ENCODE results near the gene SCGN.

The SCGN gene

DNA sequence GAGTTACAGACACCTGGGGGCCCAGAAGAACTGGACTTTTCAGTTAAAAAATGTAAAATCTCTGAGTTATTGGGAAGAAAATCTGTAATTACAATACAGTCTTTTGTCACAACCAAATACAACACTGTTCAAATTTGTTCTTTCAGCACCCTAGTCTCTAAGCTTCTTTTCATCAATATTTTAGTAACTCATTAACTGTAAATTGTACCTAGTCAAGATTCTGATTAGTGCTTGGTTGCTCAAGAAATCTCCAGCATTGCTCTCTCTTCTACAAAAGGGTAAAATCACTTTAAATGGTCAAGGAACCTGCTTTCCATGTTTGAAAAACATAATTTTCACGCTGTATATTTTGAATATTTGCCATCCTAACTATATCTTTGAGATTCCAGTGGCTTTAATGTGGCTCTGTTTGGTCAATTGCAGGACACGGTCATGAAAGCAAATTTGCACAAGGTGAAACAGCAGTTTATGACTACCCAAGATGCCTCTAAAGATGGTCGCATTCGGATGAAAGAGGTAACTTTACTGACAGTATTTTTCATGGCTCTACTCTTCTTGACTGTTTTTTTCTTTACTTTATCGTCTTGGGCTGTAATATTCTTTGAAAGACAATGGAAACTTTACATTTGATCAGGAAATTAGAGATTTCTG lies 9.2 kb downstream of the SCGN start:
- DNase-seq (ENCODE audit: low read depth): no peak
- no peak for TF ChIP-seq CTCF (IDR thresholded peaks at IDR 0.05; ENCODE audit: insufficient read depth, low read depth, low read length, missing control alignments)
- H3K4me3 ChIP-seq (ENCODE audit: low read depth, low read length): no peak overlapping the region

DNA sequence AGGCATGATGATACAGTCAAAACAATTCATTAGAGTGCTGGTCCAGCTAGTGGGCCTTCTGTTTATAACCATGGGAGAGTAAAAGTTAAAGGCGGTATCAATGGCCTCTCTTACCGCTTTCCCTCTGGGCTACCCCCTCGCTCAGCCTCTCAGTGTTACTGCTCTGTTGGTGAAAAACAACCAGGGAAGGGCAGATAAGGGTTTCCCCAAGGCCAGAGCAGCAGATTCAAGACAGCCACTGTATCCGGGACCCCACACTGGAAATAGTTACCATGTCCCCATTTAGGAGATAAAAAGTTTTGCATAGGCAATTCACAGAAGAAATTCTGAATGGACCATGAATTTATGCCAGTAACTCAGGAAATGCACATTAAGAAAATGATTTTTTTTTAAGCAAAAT lies 13.4 kb downstream of the SCGN start:
- no peak overlapping the region for H3K4me3 ChIP-seq (ENCODE audit: low read depth, low read length)
- no peak for TF ChIP-seq CTCF (IDR thresholded peaks at IDR 0.05; ENCODE audit: insufficient read depth, low read depth, low read length, missing control alignments)
- DNase-seq (ENCODE audit: low read depth): no peak

DNA sequence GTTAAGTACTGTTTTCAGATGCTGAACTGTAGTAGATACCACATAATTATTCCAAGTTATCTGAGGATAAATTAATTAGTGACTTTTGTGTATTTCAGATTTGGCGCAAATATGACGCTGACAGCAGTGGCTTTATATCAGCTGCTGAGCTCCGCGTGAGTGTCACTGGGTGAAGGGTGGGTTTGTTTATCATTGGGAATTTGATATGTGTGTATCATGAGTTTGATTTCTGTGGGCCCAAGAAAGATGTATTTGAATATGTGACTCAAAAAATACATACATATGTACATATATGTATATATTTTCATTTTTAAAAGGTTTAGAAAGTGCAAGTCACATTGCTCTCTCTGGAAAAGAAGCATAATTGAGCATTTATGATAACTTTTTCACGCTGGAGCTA lies 17.4 kb downstream of the SCGN start:
- no peak for TF ChIP-seq CTCF (IDR thresholded peaks at IDR 0.05; ENCODE audit: insufficient read depth, low read depth, low read length, missing control alignments)
- no peak overlapping the region for H3K4me3 ChIP-seq (ENCODE audit: low read depth, low read length)
- DNase-seq (ENCODE audit: low read depth): no peak

DNA sequence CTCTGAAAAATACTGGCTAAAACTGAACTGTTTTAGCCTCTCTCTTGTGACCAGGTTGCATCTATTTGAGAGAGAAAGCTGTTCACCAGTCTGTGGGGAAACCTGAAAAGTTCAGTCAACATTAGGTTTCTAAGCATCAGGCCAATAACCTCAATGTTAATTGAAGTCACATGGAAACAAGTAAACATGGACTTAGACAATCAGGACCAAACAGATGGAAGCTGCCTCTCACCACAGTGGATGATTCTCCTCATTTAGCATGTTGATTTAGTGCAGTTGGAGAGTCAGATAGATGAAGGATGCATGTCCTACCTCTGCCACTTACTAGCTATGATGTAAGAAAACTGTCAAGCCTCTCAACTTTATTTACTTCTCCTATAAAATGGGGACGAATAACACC lies 18.2 kb downstream of the SCGN start:
- H3K4me3 ChIP-seq (ENCODE audit: low read depth, low read length): no peak overlapping the region
- no peak for TF ChIP-seq CTCF (IDR thresholded peaks at IDR 0.05; ENCODE audit: insufficient read depth, low read depth, low read length, missing control alignments)
- DNase-seq (ENCODE audit: low read depth): no peak

DNA sequence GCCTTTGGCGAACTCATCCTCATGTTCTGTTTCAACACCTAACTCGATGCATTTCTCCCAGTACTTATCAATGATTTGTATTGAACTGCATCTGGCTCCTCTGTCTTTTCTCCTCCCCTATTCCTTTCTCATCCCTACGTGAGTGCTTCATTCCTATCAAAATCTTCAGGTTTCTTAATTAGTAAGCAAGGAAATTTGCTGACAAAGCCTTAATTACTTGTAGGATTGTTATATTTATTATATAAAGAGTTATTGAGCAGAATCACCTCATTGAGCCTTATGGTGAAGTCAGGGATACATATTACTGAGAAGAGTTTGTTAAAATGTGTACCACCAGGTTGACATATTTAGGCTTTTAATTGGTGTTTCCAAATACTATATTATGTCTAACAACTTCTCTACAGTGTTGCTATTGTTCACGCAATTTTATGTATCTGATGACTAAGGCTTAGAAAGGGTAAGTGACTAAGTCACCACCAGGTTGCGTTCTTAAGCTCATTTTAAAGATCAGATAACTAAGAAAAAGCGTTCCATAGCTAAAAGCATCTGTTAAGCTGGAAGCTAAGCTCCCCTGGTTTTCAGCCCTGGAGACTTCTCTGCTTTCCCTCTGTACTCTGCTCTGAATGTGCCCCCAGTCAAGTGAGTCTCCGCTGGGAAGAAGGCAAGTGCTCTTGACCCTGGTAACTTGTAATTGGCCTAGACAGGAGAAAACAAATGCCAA lies 18.9 kb downstream of the SCGN start:
- no peak for DNase-seq (ENCODE audit: low read depth)
- TF ChIP-seq CTCF (IDR thresholded peaks at IDR 0.05; ENCODE audit: insufficient read depth, low read depth, low read length, missing control alignments): no peak
- H3K4me3 ChIP-seq (ENCODE audit: low read depth, low read length): no peak overlapping the region

DNA sequence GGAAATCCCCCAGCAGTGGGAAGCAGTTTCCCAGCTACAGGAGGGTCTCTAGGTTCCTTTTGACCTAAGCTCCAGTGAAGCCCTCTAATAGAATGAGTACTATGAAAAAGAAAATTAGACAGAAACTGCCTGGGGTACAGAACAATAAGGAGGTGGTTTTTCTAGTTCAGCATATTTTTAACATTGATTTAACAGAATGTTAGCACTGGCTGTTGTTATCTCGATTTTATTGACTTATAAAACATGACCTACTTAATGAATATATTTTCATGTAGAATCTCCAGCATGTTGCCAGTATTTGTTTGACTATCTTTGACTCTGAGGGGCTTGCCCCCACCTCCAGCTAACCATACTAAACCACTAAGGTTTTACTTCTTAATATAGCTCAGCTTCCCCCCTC lies 19.6 kb downstream of the SCGN start:
- no peak for TF ChIP-seq CTCF (IDR thresholded peaks at IDR 0.05; ENCODE audit: insufficient read depth, low read depth, low read length, missing control alignments)
- no peak for DNase-seq (ENCODE audit: low read depth)
- no peak overlapping the region for H3K4me3 ChIP-seq (ENCODE audit: low read depth, low read length)

DNA sequence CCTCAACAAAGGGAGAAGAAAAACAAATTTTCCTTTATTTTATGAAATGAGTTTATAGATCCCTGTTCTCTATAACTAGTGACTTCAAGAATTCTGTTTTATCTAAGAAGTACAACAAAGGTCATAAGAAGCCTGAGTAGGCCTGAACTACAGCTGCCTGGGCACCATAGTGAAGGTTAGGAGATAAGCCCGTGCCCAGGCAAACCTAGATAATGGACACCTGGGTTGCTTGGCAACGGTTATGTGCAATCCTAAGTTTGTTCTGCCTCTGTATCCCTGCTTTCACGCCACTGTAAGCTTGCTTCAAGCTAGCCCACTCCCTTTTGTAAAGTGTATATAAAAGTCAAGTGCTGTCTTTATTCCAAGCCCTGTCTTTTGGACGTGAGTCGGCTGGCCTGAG lies 23.2 kb downstream of the SCGN start:
- DNase-seq (ENCODE audit: low read depth): no peak
- no peak for TF ChIP-seq CTCF (IDR thresholded peaks at IDR 0.05; ENCODE audit: insufficient read depth, low read depth, low read length, missing control alignments)
- no peak overlapping the region for H3K4me3 ChIP-seq (ENCODE audit: low read depth, low read length)

Data from GM12865 (cell line).